ENCODE results near the gene USF2.

DNA sequence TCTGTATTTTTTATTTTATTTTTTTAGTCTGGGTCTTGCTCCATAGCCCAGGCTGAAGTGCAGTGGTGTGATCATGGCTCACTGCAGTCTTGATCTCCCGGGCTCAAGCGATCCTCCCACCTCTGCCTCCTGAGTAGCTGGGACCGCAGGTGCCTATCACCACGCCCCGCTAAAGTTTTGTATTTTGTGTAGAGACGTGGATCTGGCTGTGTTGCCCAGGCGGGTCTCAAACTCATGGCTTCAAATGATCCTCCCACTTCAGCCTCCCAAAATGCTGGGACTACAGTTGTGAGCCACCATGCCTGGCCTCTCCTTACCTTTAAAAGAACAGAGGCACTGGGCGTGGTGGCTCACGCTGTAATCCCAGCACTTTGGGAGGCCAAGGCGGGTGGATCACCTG is 19.0 kb downstream of the USF2 start:
- TF ChIP-seq CTCF (IDR thresholded peaks at IDR 0.05) (no peak), POLR2A (IDR thresholded peaks at IDR 0.05) (no peak)

Data from thyroid gland (tissue), 4 donors.